Stomach (tissue), 9 donors: ENCODE data around the gene ANGEL2. TPM values are rescaled to one million over a fixed set of nuclear protein-coding genes. Genes with fewer than 3 reads are reported as not detected.
A peak's percentile ranks its signal among the peaks of the same experiment; 100 is the strongest.
"Not testable (repeated sequence)": the region's sequence is repeated elsewhere in the genome, so short reads cannot be mapped to it uniquely, and the experiment has no call there.

Source experiments
- DNase-seq, 2 donors: peaks; one replicate each; pipeline versions ENCODE4 v3.0.0 to v3.0.0-alpha.2; 2013 to 2019
- H3K27ac ChIP-seq, 5 donors: fragments of 200-600 bp in 4 of 5; sonication (generic) in 4 of 5; one replicate each; pipeline ENCODE4 v1.5.1; 2013 to 2019; ENCODE audit warnings: mild to moderate bottlenecking in 1 of 5, moderate library complexity in 1 of 5
- H3K27me3 ChIP-seq, 3 donors: fragments of 200-600 bp; sonication (generic); one replicate each; pipeline ENCODE4 v1.5.1; 2017 to 2019; ENCODE audit warnings: mixed run types in 1 of 3
- H3K36me3 ChIP-seq, 4 donors: fragments of 200-600 bp; sonication (generic); 1 replicate in 3 of 4; 2 replicates in 1 of 4; pipeline ENCODE4 v1.5.1; 2016 to 2019
- H3K4me1 ChIP-seq, 4 donors: fragments of 200-600 bp; sonication (generic); one replicate each; pipeline ENCODE4 v1.5.1; 2016 to 2019
- H3K4me3 ChIP-seq, 4 donors: fragments of 200-600 bp; sonication (generic) in 3 of 4; one replicate each; pipeline ENCODE4 v1.5.1; 2016 to 2019; ENCODE audit warnings: mild to moderate bottlenecking in 1 of 4
- H3K9me3 ChIP-seq, 4 donors: fragments of 200-600 bp; sonication (generic); one replicate each; pipeline ENCODE4 v1.5.1; 2016 to 2019
- EP300 ChIP-seq: sonication (generic); formaldehyde crosslinking; IDR thresholded peaks from one replicate; pipeline ENCODE4 v1.6.1; 2017; ENCODE audit warnings: antibody characterized with exemption
- POLR2A ChIP-seq, 4 donors: fragments of 450-650 bp; IDR thresholded peaks; one replicate each; pipeline ENCODE4 v1.6.1; 2016; ENCODE audit warnings: antibody characterized with exemption in 4 of 4, control low read depth in 2 of 4, mild to moderate bottlenecking in 1 of 4, moderate library complexity in 1 of 4
- POLR2AphosphoS5 ChIP-seq, 3 donors: sonication (generic); formaldehyde crosslinking; IDR thresholded peaks; one replicate each; pipeline ENCODE4 v1.6.1; 2016; ENCODE audit warnings: antibody characterized with exemption in 3 of 3
- WGBS, 5 donors: extraction: QIAGEN DNeasy Blood & Tissue Kit in 3 of 5; methylation state at CpG; one replicate each; pipeline versions ENCODE4 v1.1.5 to v1.1.7; 2013 to 2018; 5-methylcytosine and 5-hydroxymethylcytosine counted together
- intact Hi-C: fragments of 100-400 bp; cut with DNase I; formaldehyde crosslinking; loops from one replicate; pipeline ENCODE4 v1.15.1; 2023; ENCODE audit warnings: low total_unique reads
- polyA plus RNA-seq, 3 donors: library from polyadenylated mRNA; stranded (reverse); fragments of 200-250 nt; gene quantifications; one replicate each; pipeline ENCODE4 v1.2.3, GENCODE V29; 2013
- total RNA-seq, 5 donors: library from RNA; depleted of rRNA; stranded (reverse); fragments of >200 nt; gene quantifications; one replicate each; pipeline versions ENCODE4 v1.1.0 to v1.2.3, GENCODE V29; 2014 to 2016
- TF ChIP-seq, protein P1 (sequence below), 7 experiments: fragments of 450-650 bp in 4 of 7; fragments of 200-600 bp in 3 of 7; sonication (generic) in 3 of 7; IDR thresholded peaks; one replicate each; pipeline ENCODE4 v1.5.1; 2016 to 2019; ENCODE audit warnings: antibody characterized with exemption in 7 of 7, control low read depth in 2 of 7, mild to moderate bottlenecking in 1 of 7
- donor health status: healthy with polysubstance abuse.
- donor health status: Bipolar disorder and iron deficiency.
- donor health status: healthy.

Gene ANGEL2
- total and polyA plus RNA-seq, 8 donors, result 3.2 to 107 (median 20.1) TPM

DNA sequence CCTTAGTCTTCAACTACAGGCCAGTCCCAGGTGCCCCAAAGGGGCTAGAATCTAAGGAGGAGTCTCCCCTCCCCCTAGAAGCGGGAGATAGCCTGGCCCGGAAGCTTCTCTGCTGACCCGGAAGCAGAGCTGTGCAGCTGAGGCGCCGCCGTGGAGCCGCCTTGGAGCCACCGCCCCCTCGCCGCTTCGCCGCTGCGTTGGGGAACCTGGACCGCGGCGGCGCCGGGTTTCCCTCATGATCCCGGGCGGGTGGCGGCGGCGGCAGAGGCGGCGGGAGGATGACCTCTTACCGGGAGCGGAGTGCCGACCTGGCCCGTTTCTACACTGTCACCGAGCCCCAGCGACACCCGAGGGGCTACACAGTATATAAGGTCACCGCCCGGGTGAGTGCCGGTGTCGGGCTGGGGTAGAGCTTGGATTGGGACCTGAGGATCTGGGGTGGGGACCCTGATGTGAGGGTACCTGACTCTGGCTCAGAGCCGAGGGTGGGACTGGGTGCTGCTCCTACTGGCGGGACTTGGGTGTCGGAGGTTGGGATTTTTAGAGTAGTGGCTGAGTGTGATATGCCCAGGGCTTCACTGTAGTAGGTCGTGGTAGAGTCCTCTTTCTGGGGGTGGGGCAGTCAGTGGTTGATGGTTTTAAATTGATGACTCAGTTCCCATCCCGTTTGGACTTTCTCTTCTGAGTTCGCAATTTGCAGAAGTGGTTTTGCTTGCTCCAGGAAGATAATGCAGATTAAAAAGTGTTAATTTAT lies 35.6 kb upstream of the ANGEL2 start, which contains the start of gene RPS6KC1:
Gene RPS6KC1, plus strand, starts transcription at position 115 of the 754 bp plus-strand sequence. Its CDS starts 164 bp downstream, at position 279.
- H3K36me3 ChIP-seq, result no peaks in the 10 kb centered on the region
- DNase-seq, result peak; percentile 88 to 95
- peaks cover 0 to 15% (median 0%) of the 10 kb centered on the region in 3 donors for H3K27me3 ChIP-seq
- no peaks in the 10 kb centered on the region for H3K9me3 ChIP-seq
- peak within 1 kb of the TSS; percentile 87 to 95 (median 91) for H3K4me3 ChIP-seq
- intact Hi-C loops, result no loop called here
- peaks cover 11 to 33% (median 24%) of the 10 kb centered on the region in 4 donors for H3K4me1 ChIP-seq
- 0 to 1% (median 0%) methylated on average over 14 to 42 of the region's 42 CpGs for WGBS, 5 donors
- H3K27ac ChIP-seq, result peak within 1 kb of the TSS; percentile 78 to 86 (median 84)
- TF ChIP-seq, protein P1, sequence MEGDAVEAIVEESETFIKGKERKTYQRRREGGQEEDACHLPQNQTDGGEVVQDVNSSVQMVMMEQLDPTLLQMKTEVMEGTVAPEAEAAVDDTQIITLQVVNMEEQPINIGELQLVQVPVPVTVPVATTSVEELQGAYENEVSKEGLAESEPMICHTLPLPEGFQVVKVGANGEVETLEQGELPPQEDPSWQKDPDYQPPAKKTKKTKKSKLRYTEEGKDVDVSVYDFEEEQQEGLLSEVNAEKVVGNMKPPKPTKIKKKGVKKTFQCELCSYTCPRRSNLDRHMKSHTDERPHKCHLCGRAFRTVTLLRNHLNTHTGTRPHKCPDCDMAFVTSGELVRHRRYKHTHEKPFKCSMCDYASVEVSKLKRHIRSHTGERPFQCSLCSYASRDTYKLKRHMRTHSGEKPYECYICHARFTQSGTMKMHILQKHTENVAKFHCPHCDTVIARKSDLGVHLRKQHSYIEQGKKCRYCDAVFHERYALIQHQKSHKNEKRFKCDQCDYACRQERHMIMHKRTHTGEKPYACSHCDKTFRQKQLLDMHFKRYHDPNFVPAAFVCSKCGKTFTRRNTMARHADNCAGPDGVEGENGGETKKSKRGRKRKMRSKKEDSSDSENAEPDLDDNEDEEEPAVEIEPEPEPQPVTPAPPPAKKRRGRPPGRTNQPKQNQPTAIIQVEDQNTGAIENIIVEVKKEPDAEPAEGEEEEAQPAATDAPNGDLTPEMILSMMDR (IDR thresholded peaks at IDR 0.05), result peak in 1 of 7 experiments; percentile 22
- TF ChIP-seq POLR2A (IDR thresholded peaks at IDR 0.05) (no peak), POLR2AphosphoS5 (IDR thresholded peaks at IDR 0.05) (peak in 2 of 3 donors; percentile 38 to 64)

DNA sequence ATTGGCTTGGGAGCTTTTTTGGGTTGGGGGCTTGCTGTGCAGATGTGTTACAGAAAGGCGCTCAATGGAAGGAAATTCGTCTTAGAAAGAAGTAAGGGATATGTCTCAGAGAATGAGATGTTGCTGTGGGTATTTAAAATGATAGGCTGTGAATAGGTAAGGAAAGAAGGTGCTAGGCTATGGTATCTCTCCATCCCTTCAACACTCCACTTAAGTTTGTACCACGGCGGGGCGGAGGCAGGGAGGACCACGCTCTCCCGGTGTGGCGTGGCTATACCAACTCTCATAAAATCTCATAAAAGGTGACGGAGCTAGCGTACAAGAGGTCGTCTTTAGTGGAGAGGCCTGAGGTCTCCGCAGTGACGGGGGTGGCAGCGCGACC lies 35.1 kb upstream of the ANGEL2 start:
- intact Hi-C loops, result no loop called here
- 15 to 25% (median 19%) methylated on average over 15 of the region's 15 CpGs for WGBS, 5 donors
- peaks cover 0 to 16% (median 0%) of the 10 kb centered on the region in 3 donors for H3K27me3 ChIP-seq
- no peaks in the 10 kb centered on the region for H3K9me3 ChIP-seq
- TF ChIP-seq POLR2AphosphoS5 (IDR thresholded peaks at IDR 0.05), result no peak
- TF ChIP-seq POLR2A (IDR thresholded peaks at IDR 0.05), result no peak
- TF ChIP-seq EP300, result no peak
- TF ChIP-seq, protein P1 (IDR thresholded peaks at IDR 0.05), result no peak
- peak overlapping the region; percentile 87 to 95 (median 91) for H3K4me3 ChIP-seq
- no peaks in the 10 kb centered on the region for H3K36me3 ChIP-seq
- DNase-seq, result no peak
- peaks cover 11 to 33% (median 25%) of the 10 kb centered on the region in 4 donors for H3K4me1 ChIP-seq
- peak overlapping the region; percentile 78 to 86 (median 84) for H3K27ac ChIP-seq

DNA sequence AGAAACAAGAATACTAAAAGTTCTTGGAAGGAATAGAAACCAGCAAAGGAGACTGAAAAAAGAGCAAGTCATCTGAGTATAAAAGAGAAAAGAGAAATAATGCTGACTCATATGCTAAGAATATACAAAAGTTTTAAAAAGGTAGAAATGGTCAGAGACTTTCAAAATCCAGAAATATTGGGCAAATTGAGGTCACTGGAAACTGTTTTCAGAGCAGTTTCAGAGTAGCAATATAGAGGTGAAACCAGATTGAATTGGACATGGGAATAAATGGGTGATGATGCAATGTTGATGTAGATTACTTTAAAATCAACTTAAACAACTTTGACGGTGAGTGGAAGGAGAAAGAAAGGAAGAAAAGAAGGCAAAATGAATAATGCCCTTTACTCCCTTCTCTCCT lies 33.6 kb upstream of the ANGEL2 start:
- peaks cover 11 to 33% (median 23%) of the 10 kb centered on the region in 4 donors for H3K4me1 ChIP-seq
- no peaks in the 10 kb centered on the region for H3K9me3 ChIP-seq
- H3K36me3 ChIP-seq, result no peaks in the 10 kb centered on the region
- intact Hi-C loops, result no loop called here
- WGBS, 5 donors, result 50 to 86% (median 71%) methylated on average over 1 of the region's 1 CpG
- no peak overlapping the region for H3K4me3 ChIP-seq
- no peak for DNase-seq
- H3K27me3 ChIP-seq, result peaks cover 0 to 26% (median 0%) of the 10 kb centered on the region in 3 donors
- H3K27ac ChIP-seq, result no peak overlapping the region
- TF ChIP-seq, protein P1 (IDR thresholded peaks at IDR 0.05), result no peak
- no peak for TF ChIP-seq POLR2A (IDR thresholded peaks at IDR 0.05)
- no peak for TF ChIP-seq POLR2AphosphoS5 (IDR thresholded peaks at IDR 0.05)
- no peak for TF ChIP-seq EP300

DNA sequence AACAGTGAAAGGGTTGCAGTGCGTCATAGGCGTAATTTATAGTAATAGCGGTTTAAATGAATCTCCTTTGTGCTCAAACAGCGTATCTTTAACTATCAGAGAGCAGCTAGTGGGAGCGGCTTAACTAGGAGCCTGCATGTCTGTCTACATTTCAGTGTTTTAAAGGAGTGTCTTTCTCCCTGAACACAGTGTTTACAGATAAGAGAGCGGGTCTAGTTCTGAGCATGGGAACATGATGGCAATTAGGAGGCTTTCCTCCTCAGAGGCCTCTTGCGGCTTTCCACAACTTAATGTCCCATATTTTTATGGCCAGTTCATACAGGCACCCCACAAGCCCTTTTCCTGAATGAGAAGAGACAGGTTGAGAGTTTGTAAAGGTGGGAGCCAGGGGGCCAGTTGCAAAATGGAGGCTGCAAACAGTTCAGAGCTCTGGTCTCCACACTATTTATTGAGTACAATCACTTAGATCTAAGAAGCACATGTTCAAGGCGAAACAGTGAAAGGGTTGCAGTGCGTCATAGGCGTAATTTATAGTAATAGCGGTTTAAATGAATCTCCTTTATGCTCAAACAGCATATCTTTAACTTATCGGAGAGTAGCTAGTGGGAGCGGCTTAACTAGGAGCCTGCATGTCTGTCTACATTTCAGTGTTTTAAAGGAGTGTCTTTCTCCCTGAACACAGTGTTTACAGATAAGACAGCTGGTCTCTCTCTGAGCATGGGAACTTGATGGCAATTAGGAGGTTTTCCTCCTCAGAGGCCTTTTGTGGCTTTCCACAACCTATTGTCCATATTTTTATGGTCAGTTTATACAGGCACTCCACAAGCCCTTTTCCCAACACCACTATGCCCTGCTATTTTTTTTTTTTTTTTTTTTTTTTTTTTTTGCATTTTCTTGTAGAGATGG lies 29.9 kb upstream of the ANGEL2 start:
- WGBS, 5 donors, result 46 to 57% (median 53%) methylated on average over 13 of the region's 13 CpGs
- H3K27ac ChIP-seq, DNase-seq, intact Hi-C loops, H3K36me3 ChIP-seq, H3K9me3 ChIP-seq, H3K4me1 ChIP-seq, H3K4me3 ChIP-seq: not testable (repeated sequence)
- peaks cover 0 to 30% (median 0%) of the 10 kb centered on the region in 3 donors for H3K27me3 ChIP-seq
